Activated CD4-positive, alpha-beta T cell treated with anti-CD3 and anti-CD28 coated beads, Interleukin-2, amount 10 ng/mL, durations not matched to agents 7 days and 5 days (primary cell): Measurements from ENCODE around the gene CYP46A1. TPM values are rescaled to one million over a fixed set of nuclear protein-coding genes. Genes with fewer than 3 reads are reported as not detected.

ENCODE experiments used
- CTCF ChIA-PET: fragments of 350-600 bp; sonication (Branson Sonifier 250); formaldehyde crosslinking; loops from one replicate; lab custom pipeline; 2021; ENCODE audit warnings: antibody characterized with exemption; lab: Charles Lee
- POLR2A ChIA-PET: fragments of 350-600 bp; sonication (Branson Sonifier 250); formaldehyde crosslinking; loops from one replicate; lab custom pipeline; 2021; ENCODE audit warnings: antibody characterized with exemption; lab: Charles Lee
- DNase-seq: peaks from one replicate; pipeline ENCODE4 v3.0.0-alpha.2; 2020
- H3K27ac Mint-ChIP-seq: one replicate; pipeline ENCODE4 v1.8.0; 2021; ENCODE audit warnings: mild to moderate bottlenecking, moderate library complexity, mixed read lengths
- H3K27me3 Mint-ChIP-seq: one replicate; pipeline ENCODE4 v1.8.0; 2021; ENCODE audit warnings: mixed read lengths
- H3K36me3 Mint-ChIP-seq: one replicate; pipeline ENCODE4 v1.8.0; 2021; ENCODE audit warnings: low read depth, mixed read lengths
- H3K4me1 Mint-ChIP-seq: one replicate; pipeline ENCODE4 v1.8.0; 2021; ENCODE audit warnings: mixed read lengths
- H3K4me3 Mint-ChIP-seq: one replicate; pipeline ENCODE4 v1.8.0; 2021; ENCODE audit warnings: mild to moderate bottlenecking, moderate library complexity, mixed read lengths
- H3K9me3 Mint-ChIP-seq: one replicate; pipeline ENCODE4 v1.8.0; 2021; ENCODE audit warnings: mixed read lengths
- total RNA-seq, 2 experiments: library from RNA; stranded (reverse); gene quantifications; one replicate each; pipeline ENCODE4 v1.2.3, GENCODE V29; 2021

CYP46A1 gene
- total RNA-seq, 2 experiments from 2014 or later: 0.12 to 0.20 TPM

- Mint-ChIP-seq H3K4me3 (no peak overlapping the region), H3K9me3 (no peaks in the 10 kb centered on the region), H3K27me3 (peaks cover 6% of the 10 kb centered on the region), H3K4me1 (no peaks in the 10 kb centered on the region), H3K36me3 (no peaks in the 10 kb centered on the region), H3K27ac (no peak overlapping the region)
- DNase-seq: no peak
- CTCF ChIA-PET: interaction anchor here (0.6 kb wide), 1 partner anchor 34 kb away, joined by 3 read pairs; no protein-coding TSS in a partner anchor
- POLR2A ChIA-PET: no interaction called here
Observed at GRCh38 chr14:99718031-99718810, 34.1 kb downstream of the CYP46A1 start.

- ChIA-PET POLR2A (no interaction called here), CTCF (interaction anchor here (0.7 kb wide), 1 partner anchor 16 kb away, joined by 3 read pairs; no protein-coding TSS in a partner anchor)
- DNase-seq: no peak
- H3K27ac Mint-ChIP-seq: no peak overlapping the region
- H3K4me3 Mint-ChIP-seq: no peak overlapping the region
- H3K4me1 Mint-ChIP-seq: no peaks in the 10 kb centered on the region
- H3K36me3 Mint-ChIP-seq: no peaks in the 10 kb centered on the region
- H3K9me3 Mint-ChIP-seq: no peaks in the 10 kb centered on the region
- H3K27me3 Mint-ChIP-seq: peaks cover 5% of the 10 kb centered on the region
Observed at GRCh38 chr14:99718811-99719192, 34.7 kb downstream of the CYP46A1 start.

DNA sequence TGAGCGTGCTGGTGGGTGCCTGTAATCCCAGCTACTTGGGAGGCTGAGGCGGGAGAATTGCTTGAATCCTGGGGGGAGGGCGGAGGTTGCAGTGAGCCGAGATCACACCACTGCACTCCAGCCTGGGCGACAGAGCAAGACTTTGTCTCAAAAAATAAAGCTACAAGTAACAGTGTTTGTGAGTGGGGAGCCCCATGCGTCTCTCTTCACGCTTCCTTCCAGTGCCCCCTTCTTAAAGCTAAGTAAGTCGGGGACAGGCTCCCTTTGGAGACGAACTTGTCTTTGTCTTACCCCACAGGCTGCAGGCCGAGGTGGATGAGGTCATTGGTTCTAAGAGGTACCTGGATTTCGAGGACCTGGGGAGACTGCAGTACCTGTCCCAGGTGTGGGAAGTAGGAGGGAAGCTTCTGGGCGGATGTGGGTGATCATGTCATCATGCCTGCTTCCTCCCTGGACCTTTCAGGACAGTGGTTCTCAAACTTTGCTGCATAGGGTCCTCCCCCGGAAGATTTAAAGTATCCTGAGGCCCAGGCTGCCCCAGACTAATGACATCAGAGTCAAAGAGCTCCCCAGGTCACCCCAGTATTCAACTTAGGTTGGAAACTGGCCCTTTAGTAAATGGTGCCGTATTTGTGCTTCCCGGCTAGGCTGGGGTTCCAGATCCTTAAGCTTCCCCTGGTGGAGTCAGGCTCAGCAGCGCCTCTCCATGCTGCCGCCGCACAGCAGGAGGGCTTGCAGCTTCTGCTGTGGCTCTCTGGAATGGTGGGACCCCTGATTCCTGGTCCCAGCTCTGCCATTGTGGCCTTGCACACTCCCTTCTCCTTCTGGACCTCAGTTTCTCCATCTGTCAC is 37.1 kb downstream of the CYP46A1 start:
- ChIA-PET POLR2A (no interaction called here), CTCF (interaction anchor here (0.9 kb wide), 1 partner anchor 9 kb away, joined by 5 read pairs; no protein-coding TSS in a partner anchor)
- Mint-ChIP-seq H3K4me1 (no peaks in the 10 kb centered on the region), H3K27ac (no peak overlapping the region), H3K9me3 (no peaks in the 10 kb centered on the region), H3K27me3 (no peaks in the 10 kb centered on the region), H3K4me3 (no peak overlapping the region), H3K36me3 (no peaks in the 10 kb centered on the region)
- no peak for DNase-seq

DNA sequence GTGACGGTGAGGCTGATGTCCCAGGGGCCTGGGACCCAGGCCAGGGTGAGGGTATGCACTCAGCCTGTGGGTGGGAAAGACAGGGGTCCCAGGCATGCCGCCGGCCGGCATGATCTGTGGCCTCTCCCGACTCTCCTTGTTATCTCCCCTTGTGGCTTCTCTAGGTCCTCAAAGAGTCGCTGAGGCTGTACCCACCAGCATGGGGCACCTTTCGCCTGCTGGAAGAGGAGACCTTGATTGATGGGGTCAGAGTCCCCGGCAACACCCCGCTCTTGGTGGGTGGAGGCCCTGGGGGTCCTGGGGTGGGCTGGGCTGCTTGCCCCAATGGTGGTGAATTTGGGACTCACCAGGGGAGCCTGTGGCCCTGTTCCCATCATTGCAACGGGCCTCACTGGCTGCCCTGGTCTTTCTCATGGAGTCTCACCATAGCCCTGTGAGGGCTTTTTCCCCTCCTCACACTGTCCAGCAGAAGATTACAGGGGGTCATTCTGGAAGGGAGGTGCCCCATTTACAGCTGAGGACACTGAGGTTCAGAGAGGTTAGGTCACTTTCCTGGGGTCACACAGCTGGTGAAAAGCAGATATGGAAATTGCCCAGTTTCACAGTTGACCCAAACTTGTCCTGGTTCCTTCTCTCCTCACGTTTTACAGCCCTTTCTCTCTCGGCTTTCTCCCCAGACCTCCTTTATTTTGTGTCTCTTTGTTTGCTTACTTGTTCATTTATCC is 37.9 kb downstream of the CYP46A1 start:
- ChIA-PET CTCF (interaction anchor here (0.9 kb wide), 1 partner anchor 8 kb away, joined by 5 read pairs; no protein-coding TSS in a partner anchor), POLR2A (no interaction called here)
- Mint-ChIP-seq H3K27ac (no peak overlapping the region), H3K4me1 (no peaks in the 10 kb centered on the region), H3K27me3 (peaks cover 3% of the 10 kb centered on the region), H3K9me3 (no peaks in the 10 kb centered on the region), H3K4me3 (no peak overlapping the region), H3K36me3 (no peaks in the 10 kb centered on the region)
- DNase-seq: no peak

DNA sequence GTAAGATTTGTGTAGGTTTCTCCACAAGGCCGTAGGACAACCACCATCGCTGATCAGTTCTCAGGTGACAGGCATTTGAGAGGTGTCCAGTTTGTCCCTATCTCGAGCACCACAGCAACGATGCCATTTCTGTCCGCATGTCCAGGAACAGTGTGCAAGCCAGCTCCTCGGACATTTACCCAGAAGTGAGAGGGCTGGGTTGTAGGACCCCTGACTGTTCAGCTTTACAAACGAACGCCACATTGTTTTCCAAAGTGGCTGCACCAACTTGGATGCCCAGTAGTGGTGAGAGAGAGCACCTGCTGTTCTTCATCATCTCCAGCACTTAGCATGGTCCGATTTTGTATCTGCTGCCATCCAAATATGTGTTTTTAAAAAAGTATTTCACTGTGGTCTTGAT is 38.6 kb downstream of the CYP46A1 start:
- no peak for DNase-seq
- H3K27me3 Mint-ChIP-seq: peaks cover 4% of the 10 kb centered on the region
- no peaks in the 10 kb centered on the region for H3K36me3 Mint-ChIP-seq
- POLR2A ChIA-PET: no interaction called here
- H3K4me1 Mint-ChIP-seq: no peaks in the 10 kb centered on the region
- H3K9me3 Mint-ChIP-seq: no peaks in the 10 kb centered on the region
- CTCF ChIA-PET: no interaction called here
- H3K27ac Mint-ChIP-seq: no peak overlapping the region
- H3K4me3 Mint-ChIP-seq: no peak overlapping the region

DNA sequence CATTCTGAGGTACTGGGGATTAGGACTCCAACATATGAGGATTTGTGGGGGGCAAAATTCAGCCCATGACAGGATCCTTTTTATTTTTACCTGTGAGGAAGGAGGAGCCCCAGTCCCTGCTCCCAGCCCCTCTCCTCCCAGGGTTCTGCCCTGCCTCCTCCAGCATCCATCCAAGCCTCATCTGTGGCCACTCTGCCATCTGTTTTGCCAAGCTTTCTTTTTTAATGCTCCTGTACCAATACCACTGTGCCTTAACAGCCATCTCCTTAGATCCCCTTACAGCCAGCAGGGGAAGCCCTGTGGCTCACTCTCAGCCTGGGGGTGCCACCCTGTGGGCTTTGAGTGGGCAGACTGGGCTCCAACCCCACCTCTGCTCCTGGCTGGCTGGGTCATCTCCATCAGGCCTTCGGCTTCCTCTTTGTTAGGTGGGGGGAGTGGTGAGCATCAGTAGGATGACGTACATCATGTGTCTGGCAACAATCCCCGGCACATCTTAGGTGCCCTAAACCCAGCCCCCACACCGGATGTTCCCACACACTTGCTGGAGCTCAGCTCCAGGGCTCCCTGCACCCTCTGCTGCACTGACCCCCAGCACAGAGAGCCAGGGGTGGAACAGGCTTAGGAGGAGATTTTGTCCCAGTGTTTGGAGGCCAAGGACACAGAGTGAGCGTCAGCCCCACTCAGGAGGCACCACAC is 40.2 kb downstream of the CYP46A1 start:
- Mint-ChIP-seq H3K4me1 (no peaks in the 10 kb centered on the region), H3K27me3 (peaks cover 4% of the 10 kb centered on the region), H3K27ac (no peak overlapping the region), H3K36me3 (no peaks in the 10 kb centered on the region), H3K9me3 (no peaks in the 10 kb centered on the region), H3K4me3 (no peak overlapping the region)
- ChIA-PET POLR2A (no interaction called here), CTCF (no interaction called here)
- DNase-seq: no peak

DNA sequence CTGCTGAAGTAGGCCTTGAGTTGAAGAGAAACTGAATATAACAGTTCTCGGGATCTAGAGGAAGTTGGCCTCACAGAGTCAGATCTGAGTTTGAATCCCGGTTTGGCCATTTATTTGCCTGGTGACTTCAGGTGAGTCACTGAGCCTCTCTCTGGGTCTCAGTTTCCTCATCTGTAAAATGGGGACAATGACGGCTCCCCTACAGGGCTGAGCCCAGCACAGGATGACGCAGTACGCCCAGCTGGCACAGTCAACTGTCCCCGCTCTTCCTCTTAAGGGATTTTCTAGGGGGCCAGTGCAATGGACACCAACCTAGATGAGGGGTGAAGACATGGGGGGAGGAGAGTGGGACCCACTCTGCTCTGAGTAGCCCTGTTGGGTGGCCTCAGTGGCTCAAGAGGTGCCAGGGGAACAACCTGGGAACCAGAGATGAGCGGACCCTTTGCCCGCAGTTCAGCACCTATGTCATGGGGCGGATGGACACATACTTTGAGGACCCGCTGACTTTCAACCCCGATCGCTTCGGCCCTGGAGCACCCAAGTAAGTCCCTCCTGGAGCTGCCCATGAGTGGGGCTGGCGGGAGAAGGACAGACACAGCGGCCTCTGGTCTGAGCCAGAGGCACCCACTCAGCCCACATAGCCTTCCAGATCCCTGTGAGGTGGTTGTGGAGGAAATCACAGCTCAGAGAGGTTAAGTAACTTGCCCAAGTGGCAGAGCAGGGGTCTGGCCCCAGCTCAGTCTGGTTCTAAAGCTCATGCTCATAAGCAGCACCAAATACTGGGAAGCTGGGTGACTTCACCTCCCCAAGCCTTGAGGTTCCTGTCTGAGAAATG is 41.1 kb downstream of the CYP46A1 start:
- H3K4me1 Mint-ChIP-seq: no peaks in the 10 kb centered on the region
- H3K36me3 Mint-ChIP-seq: no peaks in the 10 kb centered on the region
- peaks cover 7% of the 10 kb centered on the region for H3K27me3 Mint-ChIP-seq
- no peak overlapping the region for H3K4me3 Mint-ChIP-seq
- H3K27ac Mint-ChIP-seq: no peak overlapping the region
- ChIA-PET CTCF (no interaction called here), POLR2A (no interaction called here)
- H3K9me3 Mint-ChIP-seq: no peaks in the 10 kb centered on the region
- no peak for DNase-seq

- CTCF ChIA-PET: no interaction called here
- Mint-ChIP-seq H3K27me3 (peaks cover 10% of the 10 kb centered on the region), H3K36me3 (no peaks in the 10 kb centered on the region), H3K4me1 (no peaks in the 10 kb centered on the region), H3K4me3 (no peak overlapping the region), H3K27ac (no peak overlapping the region), H3K9me3 (no peaks in the 10 kb centered on the region)
- POLR2A ChIA-PET: no interaction called here
- no peak for DNase-seq
Observed at GRCh38 chr14:99725774-99726537, 41.9 kb downstream of the CYP46A1 start.

- Mint-ChIP-seq H3K4me1 (no peaks in the 10 kb centered on the region), H3K27ac (no peak overlapping the region), H3K9me3 (no peaks in the 10 kb centered on the region), H3K27me3 (peaks cover 10% of the 10 kb centered on the region), H3K4me3 (no peak overlapping the region), H3K36me3 (no peaks in the 10 kb centered on the region)
- DNase-seq: no peak
- ChIA-PET POLR2A (no interaction called here), CTCF (no interaction called here)
Observed at GRCh38 chr14:99726538-99727095, 42.5 kb downstream of the CYP46A1 start.

DNA sequence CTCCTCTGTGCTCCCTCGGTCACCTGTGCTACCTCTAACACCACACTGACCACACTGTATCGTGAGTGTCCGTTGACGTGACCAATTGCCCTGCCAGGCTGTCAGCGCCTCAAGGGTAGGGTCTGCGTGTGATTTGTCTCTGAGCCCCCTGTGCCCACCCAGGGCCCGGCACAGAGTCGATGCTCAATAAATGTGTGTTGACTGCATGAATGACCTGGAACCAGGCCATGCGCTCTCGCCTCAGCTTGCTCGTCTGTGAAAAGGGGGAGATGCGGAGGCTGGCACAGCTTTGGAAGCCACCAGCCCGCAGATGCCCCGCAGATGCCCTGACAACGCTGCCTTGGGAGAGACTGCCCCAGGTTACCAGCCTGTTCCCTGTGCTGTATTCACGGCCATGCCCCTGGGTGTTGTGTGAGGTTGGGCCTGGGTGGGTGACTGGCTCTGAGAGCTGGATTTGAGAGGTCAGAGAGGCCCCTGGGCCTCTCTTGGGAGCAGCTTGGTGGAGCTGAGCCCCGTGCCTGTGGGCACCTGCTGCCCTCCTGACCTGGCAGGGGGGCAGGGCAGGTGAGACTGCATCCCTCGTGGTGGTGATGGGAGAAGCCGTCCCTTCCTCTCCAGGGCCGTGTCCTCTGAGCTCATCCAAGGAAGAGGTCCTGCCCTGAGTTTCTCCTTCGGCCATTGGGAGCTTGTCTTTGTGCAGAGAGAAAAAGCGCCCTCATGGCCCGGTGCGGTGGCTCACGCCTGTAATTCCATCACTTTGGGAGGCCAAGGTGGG is 43.2 kb downstream of the CYP46A1 start:
- H3K4me3 Mint-ChIP-seq: no peak overlapping the region
- no peaks in the 10 kb centered on the region for H3K36me3 Mint-ChIP-seq
- no peaks in the 10 kb centered on the region for H3K4me1 Mint-ChIP-seq
- peaks cover 10% of the 10 kb centered on the region for H3K27me3 Mint-ChIP-seq
- ChIA-PET CTCF (interaction anchor here (1.5 kb wide), 1 partner anchor 161 kb away, joined by 3 read pairs; no protein-coding TSS in a partner anchor), POLR2A (no interaction called here)
- H3K9me3 Mint-ChIP-seq: no peaks in the 10 kb centered on the region
- no peak for DNase-seq
- H3K27ac Mint-ChIP-seq: no peak overlapping the region
